Loucy (cell line): ENCODE measurements around the gene LDLRAD4.

Experiments used
- H2AFZ ChIP-seq: fragments of 200-600 bp; sonication (generic); 2 replicates; pipeline ENCODE4 v1.6.0; 2016; ENCODE audit warnings: antibody characterized with exemption, mild to moderate bottlenecking, low read length, moderate library complexity
- H3F3A ChIP-seq: fragments of 200-600 bp; 2 replicates; pipeline ENCODE4 v1.6.0; 2016; ENCODE audit warnings: antibody characterized with exemption, low read depth, mild to moderate bottlenecking
- H3K27me3 ChIP-seq: fragments of 200-600 bp; sonication (generic); 2 replicates; pipeline ENCODE4 v1.6.1; 2014; ENCODE audit warnings: low read length, mild to moderate bottlenecking; ENCODE audit not compliant: insufficient read depth, poor library complexity, severe bottlenecking
- H3K36me3 ChIP-seq: fragments of 200-600 bp; sonication (generic); 2 replicates; pipeline ENCODE4 v1.6.1; 2016; ENCODE audit warnings: low read length; ENCODE audit not compliant: insufficient read depth
- H3K4me1 ChIP-seq: fragments of 200-600 bp; sonication (generic); 2 replicates; pipeline ENCODE4 v1.5.1; 2014; ENCODE audit warnings: low read length, mild to moderate bottlenecking; ENCODE audit not compliant: insufficient read depth, poor library complexity, severe bottlenecking
- H3K4me2 ChIP-seq: fragments of 200-600 bp; sonication (generic); 2 replicates; pipeline ENCODE4 v1.6.0; 2014; ENCODE audit warnings: antibody characterized with exemption, low read length, low read depth, mild to moderate bottlenecking; ENCODE audit not compliant: poor library complexity, severe bottlenecking
- H3K4me3 ChIP-seq: fragments of 200-600 bp; sonication (generic); 2 replicates; pipeline ENCODE4 v1.5.1; 2014; ENCODE audit warnings: low read length, mild to moderate bottlenecking, mixed read lengths; ENCODE audit not compliant: poor library complexity, severe bottlenecking
- H3K79me2 ChIP-seq: fragments of 200-600 bp; sonication (generic); 2 replicates; pipeline ENCODE4 v1.6.1; 2014; ENCODE audit warnings: low read length; ENCODE audit not compliant: insufficient read depth
- H3K9ac ChIP-seq: fragments of 200-600 bp; sonication (generic); 2 replicates; pipeline ENCODE4 v1.6.0; 2014; ENCODE audit warnings: mild to moderate bottlenecking, low read depth, low read length, moderate library complexity; ENCODE audit not compliant: poor library complexity, severe bottlenecking
- H3K9me2 ChIP-seq: fragments of 200-600 bp; sonication (generic); replicated peaks from 2 replicates; pipeline ENCODE4 v1.6.1; 2016; ENCODE audit warnings: low read depth, low read length, mixed read lengths
- H3K9me3 ChIP-seq: fragments of 200-600 bp; sonication (generic); 2 replicates; pipeline ENCODE4 v1.6.1; 2014; ENCODE audit warnings: mild to moderate bottlenecking, antibody characterized with exemption, low read length, low read depth; ENCODE audit not compliant: insufficient read depth
- H4K20me1 ChIP-seq: fragments of 200-600 bp; sonication (generic); 2 replicates; pipeline ENCODE4 v1.6.0; 2014; ENCODE audit warnings: antibody characterized with exemption, low read length, mild to moderate bottlenecking; ENCODE audit not compliant: insufficient read depth, poor library complexity, severe bottlenecking
- EZH2phosphoT487 ChIP-seq: fragments of 200-600 bp; IDR thresholded peaks from 2 replicates; pipeline ENCODE4 v1.6.1; 2018; ENCODE audit warnings: antibody characterized with exemption, mild to moderate bottlenecking, moderate library complexity, borderline replicate concordance
- TF ChIP-seq, protein P1 (sequence below): fragments of 200-600 bp; sonication (generic); conservative IDR thresholded peaks from 2 replicates; pipeline ENCODE4 v1.5.1; 2014; ENCODE audit warnings: mild to moderate bottlenecking, antibody characterized with exemption, low read length

The LDLRAD4 gene

DNA sequence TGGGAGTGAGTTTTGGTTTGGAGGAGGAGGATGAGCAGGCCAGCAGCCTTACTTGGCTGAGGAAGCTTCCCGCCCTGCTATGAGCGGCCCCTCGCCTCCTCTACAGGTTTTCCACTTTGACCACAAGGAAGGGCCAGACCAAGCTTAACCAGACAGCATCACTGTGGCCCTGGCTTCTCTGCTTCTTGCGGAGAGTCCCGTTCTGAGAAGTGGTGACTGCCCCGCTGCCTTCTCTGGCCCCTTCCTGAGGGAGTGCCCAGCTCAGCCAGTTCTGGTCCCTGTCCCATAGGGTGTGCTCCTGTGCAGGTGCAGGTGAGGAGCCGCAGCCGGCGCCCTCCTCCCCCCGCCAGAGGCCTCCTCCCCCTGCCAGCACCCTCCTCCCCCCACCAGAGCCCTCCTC lies 406.8 kb downstream of the LDLRAD4 start:
- Histone ChIP-seq H3K36me3 (peaks cover 57% of the 10 kb centered on the region; the same call in 1 of the 2 replicates), H4K20me1 (peaks cover 3% of the 10 kb centered on the region), H3K4me3 (no peak overlapping the region), H3K27me3 (no peaks in the 10 kb centered on the region), H3F3A (no peaks in the 10 kb centered on the region), H2AFZ (no peak overlapping the region), H3K9ac (no peak overlapping the region), H3K4me1 (peaks cover 17% of the 10 kb centered on the region), H3K79me2 (peaks cover 88% of the 10 kb centered on the region), H3K4me2 (no peak overlapping the region), H3K9me2 (no peaks in the 10 kb centered on the region), H3K9me3 (no peaks in the 10 kb centered on the region)
- TF ChIP-seq, protein P1, sequence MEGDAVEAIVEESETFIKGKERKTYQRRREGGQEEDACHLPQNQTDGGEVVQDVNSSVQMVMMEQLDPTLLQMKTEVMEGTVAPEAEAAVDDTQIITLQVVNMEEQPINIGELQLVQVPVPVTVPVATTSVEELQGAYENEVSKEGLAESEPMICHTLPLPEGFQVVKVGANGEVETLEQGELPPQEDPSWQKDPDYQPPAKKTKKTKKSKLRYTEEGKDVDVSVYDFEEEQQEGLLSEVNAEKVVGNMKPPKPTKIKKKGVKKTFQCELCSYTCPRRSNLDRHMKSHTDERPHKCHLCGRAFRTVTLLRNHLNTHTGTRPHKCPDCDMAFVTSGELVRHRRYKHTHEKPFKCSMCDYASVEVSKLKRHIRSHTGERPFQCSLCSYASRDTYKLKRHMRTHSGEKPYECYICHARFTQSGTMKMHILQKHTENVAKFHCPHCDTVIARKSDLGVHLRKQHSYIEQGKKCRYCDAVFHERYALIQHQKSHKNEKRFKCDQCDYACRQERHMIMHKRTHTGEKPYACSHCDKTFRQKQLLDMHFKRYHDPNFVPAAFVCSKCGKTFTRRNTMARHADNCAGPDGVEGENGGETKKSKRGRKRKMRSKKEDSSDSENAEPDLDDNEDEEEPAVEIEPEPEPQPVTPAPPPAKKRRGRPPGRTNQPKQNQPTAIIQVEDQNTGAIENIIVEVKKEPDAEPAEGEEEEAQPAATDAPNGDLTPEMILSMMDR: no peak
- no peak for TF ChIP-seq EZH2phosphoT487

DNA sequence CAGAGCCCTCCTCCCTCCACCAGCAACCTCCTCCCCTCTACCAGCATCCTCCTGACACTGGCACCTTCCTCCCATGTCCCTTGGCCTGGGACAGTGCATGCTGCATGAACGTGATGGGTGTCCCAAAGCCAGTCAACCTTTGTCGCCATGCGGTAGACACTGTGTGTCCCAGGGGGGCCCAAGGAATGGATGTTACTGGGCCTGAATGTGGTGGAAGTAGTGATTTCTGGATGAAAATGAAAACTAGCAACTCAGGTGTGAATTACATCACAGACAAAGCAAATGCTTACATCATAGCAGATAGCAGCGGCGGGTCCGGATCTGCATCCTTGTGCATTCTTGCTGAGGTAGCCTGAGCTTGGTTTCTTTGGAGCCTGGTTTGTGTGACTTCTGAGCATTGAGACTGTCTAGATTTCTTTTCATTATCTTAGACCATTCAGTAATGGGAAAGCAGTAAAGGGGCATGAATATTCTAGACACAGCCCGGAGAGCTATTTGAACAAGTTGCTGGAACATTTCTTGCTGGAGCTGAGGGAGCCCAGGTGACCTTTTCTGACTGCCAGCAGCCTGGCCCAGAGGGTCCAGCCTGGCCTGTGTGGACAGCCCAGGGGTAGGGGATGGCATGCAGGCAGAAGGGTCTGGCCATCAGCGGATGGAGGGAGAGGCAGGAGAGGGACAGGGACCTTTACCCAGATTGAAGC lies 407.4 kb downstream of the LDLRAD4 start:
- TF ChIP-seq, protein P1: no peak
- TF ChIP-seq EZH2phosphoT487: no peak
- peaks cover 17% of the 10 kb centered on the region for H3K4me1 ChIP-seq
- H2AFZ ChIP-seq: no peak overlapping the region
- no peaks in the 10 kb centered on the region for H3K9me3 ChIP-seq
- H3K4me3 ChIP-seq: no peak overlapping the region
- H4K20me1 ChIP-seq: peaks cover 3% of the 10 kb centered on the region
- no peak overlapping the region for H3K9ac ChIP-seq
- peaks cover 88% of the 10 kb centered on the region; the same call in 1 of the 2 replicates for H3K79me2 ChIP-seq
- H3K4me2 ChIP-seq: no peak overlapping the region
- H3K36me3 ChIP-seq: peaks cover 51% of the 10 kb centered on the region; the same call in 1 of the 2 replicates
- no peaks in the 10 kb centered on the region for H3F3A ChIP-seq
- no peaks in the 10 kb centered on the region for H3K27me3 ChIP-seq
- H3K9me2 ChIP-seq: no peaks in the 10 kb centered on the region

DNA sequence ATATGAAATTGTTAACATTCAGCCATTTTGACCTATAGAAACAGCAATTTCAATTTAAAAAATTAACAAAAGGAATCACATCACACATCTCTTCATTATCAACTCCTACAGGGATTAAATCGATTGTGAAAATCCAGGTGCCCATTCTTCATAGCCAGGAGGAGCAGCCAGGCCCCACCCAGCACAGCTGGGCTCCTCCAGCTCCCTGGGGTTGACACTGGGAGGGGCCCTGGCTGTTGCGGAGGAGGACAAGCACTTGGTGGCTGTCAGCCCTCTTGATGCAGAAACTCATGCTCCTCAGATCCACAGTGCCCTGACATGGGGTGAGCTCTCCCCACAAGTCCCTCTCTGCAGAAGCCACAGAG lies 408.0 kb downstream of the LDLRAD4 start:
- Histone ChIP-seq H3K9ac (no peak overlapping the region), H3K36me3 (peaks cover 46% of the 10 kb centered on the region; the same call in 1 of the 2 replicates), H3K4me1 (peaks cover 17% of the 10 kb centered on the region), H3K4me3 (no peak overlapping the region), H3K9me3 (no peaks in the 10 kb centered on the region), H3K79me2 (peaks cover 84% of the 10 kb centered on the region; the same call in 1 of the 2 replicates), H4K20me1 (peaks cover 3% of the 10 kb centered on the region), H3K27me3 (no peaks in the 10 kb centered on the region), H3F3A (no peaks in the 10 kb centered on the region), H3K9me2 (no peaks in the 10 kb centered on the region), H3K4me2 (no peak overlapping the region), H2AFZ (no peak overlapping the region)
- TF ChIP-seq, protein P1: no peak
- TF ChIP-seq EZH2phosphoT487: no peak
